HepG2 (cell line): ENCODE results near the gene SRF. TPM values are rescaled to one million over a fixed set of nuclear protein-coding genes. Genes with fewer than 3 reads are reported as not detected.

Experiments
- CBFB ChIP-seq: sonication (generic); formaldehyde crosslinking; IDR thresholded peaks from 2 replicates; pipeline ENCODE4 v1.4.0; 2020; ENCODE audit warnings: missing genetic modification reagents
- EHMT2 ChIP-seq: fragments of 200-600 bp; sonication (generic); IDR thresholded peaks from 2 replicates; pipeline ENCODE4 v1.7.0; 2017; ENCODE audit warnings: antibody characterized with exemption, low read depth, low read length, borderline replicate concordance
- KAT2B ChIP-seq: fragments of 150-350 bp; IDR thresholded peaks from 2 replicates; pipeline ENCODE4 v1.6.1; 2014; ENCODE audit warnings: low read depth, low read length, borderline replicate concordance
- KDM5A ChIP-seq: fragments of 200-600 bp; sonication (generic); IDR thresholded peaks from 2 replicates; pipeline ENCODE4 v1.7.0; 2018; ENCODE audit warnings: antibody characterized with exemption, mild to moderate bottlenecking, low read length, borderline replicate concordance
- MED13 ChIP-seq: sonication (generic); formaldehyde crosslinking; IDR thresholded peaks from 2 replicates; pipeline ENCODE4 v1.5.0; 2020; ENCODE audit warnings: missing genetic modification reagents
- MYC ChIP-seq: sonication (generic); formaldehyde crosslinking; IDR thresholded peaks from 2 replicates; pipeline ENCODE4 v1.9.0; 2021; ENCODE audit warnings: missing genetic modification reagents, borderline replicate concordance
- PAX8 ChIP-seq: sonication (generic); formaldehyde crosslinking; IDR thresholded peaks from 2 replicates; pipeline ENCODE4 v1.8.0; 2022; ENCODE audit warnings: mild to moderate bottlenecking, missing genetic modification reagents, borderline replicate concordance
- SNAI1 ChIP-seq: sonication (generic); formaldehyde crosslinking; IDR thresholded peaks from 2 replicates; pipeline ENCODE4 v1.5.0; 2020; ENCODE audit warnings: mild to moderate bottlenecking, missing genetic modification reagents, borderline replicate concordance
- SNRNP70 ChIP-seq: fragments of 200-400 bp; formaldehyde crosslinking; IDR thresholded peaks from 2 replicates; pipeline ENCODE4 v1.6.1; 2017; ENCODE audit warnings: mild to moderate bottlenecking, low read depth, low read length, moderate library complexity
- TARDBP ChIP-seq: sonication (generic); formaldehyde crosslinking; IDR thresholded peaks from 2 replicates; pipeline ENCODE4 v1.8.0; 2022; ENCODE audit warnings: mild to moderate bottlenecking, missing genetic modification reagents
- TOE1 ChIP-seq: sonication (generic); formaldehyde crosslinking; IDR thresholded peaks from 2 replicates; pipeline ENCODE4 v1.4.0; 2020; ENCODE audit warnings: mild to moderate bottlenecking, missing genetic modification reagents
- ZBTB25 ChIP-seq: IDR thresholded peaks from 2 replicates; pipeline ENCODE4 v1.6.1; 2018; ENCODE audit warnings: missing genetic modification reagents
- ZNF24 ChIP-seq: fragments of 450-650 bp; IDR thresholded peaks from 2 replicates; pipeline ENCODE4 v1.6.1; 2017; ENCODE audit warnings: antibody characterized with exemption, mild to moderate bottlenecking
- ZNF430 ChIP-seq: sonication (generic); formaldehyde crosslinking; IDR thresholded peaks from 2 replicates; pipeline ENCODE4 v1.9.0; 2021; ENCODE audit warnings: mild to moderate bottlenecking, missing genetic modification reagents
- ZNF503 ChIP-seq: sonication (generic); formaldehyde crosslinking; IDR thresholded peaks from 2 replicates; pipeline ENCODE4 v1.4.0; 2020; ENCODE audit warnings: missing genetic modification reagents
- ZNF724P ChIP-seq: sonication (generic); formaldehyde crosslinking; IDR thresholded peaks from 2 replicates; pipeline ENCODE4 v1.8.0; 2022; ENCODE audit warnings: missing genetic modification reagents, borderline replicate concordance
- ZNF747 ChIP-seq: sonication (generic); formaldehyde crosslinking; IDR thresholded peaks from 2 replicates; pipeline ENCODE4 v1.8.1; 2023; ENCODE audit warnings: missing genetic modification reagents, mild to moderate bottlenecking, borderline replicate concordance
- ZNF850 ChIP-seq: sonication (generic); formaldehyde crosslinking; conservative IDR thresholded peaks from 2 replicates; pipeline ENCODE4 v1.9.0; 2021; ENCODE audit warnings: mild to moderate bottlenecking, missing genetic modification reagents
- polyA plus RNA-seq, 8 experiments: library from polyadenylated mRNA; depleted of rRNA in 3 of 8; stranded (reverse) in 7 of 8; unstranded in 1 of 8; fragments of >200 nt; fragmentation: Illumina TruSeq in 4 of 8; extraction: Trizol in 4 of 8; gene quantifications; 2 replicates each; pipeline versions ENCODE4 v1.2.1 to v1.2.3, GENCODE V29; 2011 to 2016; ENCODE audit warnings: low read depth in 4 of 8, missing spikeins in 1 of 8, mixed read lengths in 1 of 8; ENCODE audit not compliant: insufficient read depth in 1 of 8
- total RNA-seq, 5 experiments: library from RNA; depleted of rRNA; stranded (reverse); fragments of >200 nt; fragmentation: Illumina TruSeq; extraction: Trizol; gene quantifications; 2 replicates each; pipeline ENCODE4 v1.2.3, GENCODE V29; 2016; ENCODE audit warnings: low read depth in 1 of 5
- TF ChIP-seq, protein P1 (sequence below): sonication (generic); formaldehyde crosslinking; IDR thresholded peaks from 2 replicates; pipeline ENCODE4 v1.5.0; 2020; ENCODE audit warnings: mild to moderate bottlenecking, missing genetic modification reagents, borderline replicate concordance
- TF ChIP-seq, protein P2 (sequence below): sonication (generic); formaldehyde crosslinking; IDR thresholded peaks from 2 replicates; pipeline ENCODE4 v1.5.0; 2020; ENCODE audit warnings: missing genetic modification reagents
- TF ChIP-seq, protein P3 (sequence below): IDR thresholded peaks from 2 replicates; pipeline ENCODE4 v1.6.1; 2016; ENCODE audit warnings: missing genetic modification reagents, missing compliant biosample characterization
- TF ChIP-seq, protein P4 (sequence below): sonication (generic); formaldehyde crosslinking; IDR thresholded peaks from 2 replicates; pipeline ENCODE4 v1.4.0; 2020; ENCODE audit warnings: mild to moderate bottlenecking, missing genetic modification reagents

The SRF gene
- total and polyA plus RNA-seq, 2 of the 13 experiments (the other 11 are each of a cell fraction or from before 2014, with no cell fraction given): 25.5 to 44.1 TPM

GRCh38 chr6:43181942-43182860, 11.1 kb downstream of the SRF start, which contains the start of gene CUL9 (continued):
- TF ChIP-seq, protein P1, sequence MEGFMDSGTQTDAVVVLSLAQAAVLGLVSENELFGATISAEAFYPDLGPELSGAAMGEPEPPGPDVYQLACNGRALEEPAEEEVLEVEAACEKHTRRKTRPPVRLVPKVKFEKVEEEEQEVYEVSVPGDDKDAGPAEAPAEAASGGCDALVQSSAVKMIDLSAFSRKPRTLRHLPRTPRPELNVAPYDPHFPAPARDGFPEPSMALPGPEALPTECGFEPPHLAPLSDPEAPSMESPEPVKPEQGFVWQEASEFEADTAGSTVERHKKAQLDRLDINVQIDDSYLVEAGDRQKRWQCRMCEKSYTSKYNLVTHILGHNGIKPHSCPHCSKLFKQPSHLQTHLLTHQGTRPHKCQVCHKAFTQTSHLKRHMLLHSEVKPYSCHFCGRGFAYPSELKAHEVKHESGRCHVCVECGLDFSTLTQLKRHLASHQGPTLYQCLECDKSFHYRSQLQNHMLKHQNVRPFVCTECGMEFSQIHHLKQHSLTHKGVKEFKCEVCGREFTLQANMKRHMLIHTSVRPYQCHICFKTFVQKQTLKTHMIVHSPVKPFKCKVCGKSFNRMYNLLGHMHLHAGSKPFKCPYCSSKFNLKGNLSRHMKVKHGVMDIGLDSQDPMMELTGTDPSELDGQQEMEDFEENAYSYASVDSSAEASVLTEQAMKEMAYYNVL (CRISPR knock-in tag): peak; percentile 79; the same call in 1 of the 2 replicates
- TF ChIP-seq KAT2B (no peak), TARDBP (CRISPR knock-in tag) (peak; percentile 96), SNRNP70 (no peak), CBFB (peak; percentile 93), ZNF850 (CRISPR knock-in tag) (no peak), MED13 (peak; percentile 76), TOE1 (CRISPR knock-in tag) (peak; percentile 29; the same call in 1 of the 2 replicates), ZBTB25 (CRISPR knock-in tag) (peak; percentile 73; the same call in 1 of the 2 replicates), EHMT2 (no peak), ZNF503 (CRISPR knock-in tag) (0 out of 2 replicates have a peak, but pooled peaks have one; percentile 31), PAX8 (CRISPR knock-in tag) (0 out of 2 replicates have a peak, but pooled peaks have one; percentile 90), SNAI1 (CRISPR knock-in tag) (no peak), ZNF24 (no peak), ZNF430 (CRISPR knock-in tag) (peak; percentile 93), ZNF724P (CRISPR knock-in tag) (peak; percentile 89; the same call in 1 of the 2 replicates), MYC (CRISPR knock-in tag) (peak; percentile 96), ZNF747 (CRISPR knock-in tag) (peak; percentile 56; the same call in 1 of the 2 replicates), KDM5A (no peak)
- TF ChIP-seq, protein P2, sequence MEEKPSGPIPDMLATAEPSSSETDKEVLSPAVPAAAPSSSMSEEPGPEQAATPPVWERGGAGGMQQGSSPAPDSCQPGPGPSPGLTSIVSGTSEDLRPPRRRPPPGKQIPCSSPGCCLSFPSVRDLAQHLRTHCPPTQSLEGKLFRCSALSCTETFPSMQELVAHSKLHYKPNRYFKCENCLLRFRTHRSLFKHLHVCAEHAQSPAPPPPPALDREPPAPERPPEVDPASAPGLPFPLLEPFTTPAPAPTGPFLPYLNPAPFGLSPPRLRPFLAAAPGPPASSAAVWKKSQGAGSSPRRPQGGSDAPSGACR (CRISPR knock-in tag): peak; percentile 75; the same call in 1 of the 2 replicates
- TF ChIP-seq, protein P3, sequence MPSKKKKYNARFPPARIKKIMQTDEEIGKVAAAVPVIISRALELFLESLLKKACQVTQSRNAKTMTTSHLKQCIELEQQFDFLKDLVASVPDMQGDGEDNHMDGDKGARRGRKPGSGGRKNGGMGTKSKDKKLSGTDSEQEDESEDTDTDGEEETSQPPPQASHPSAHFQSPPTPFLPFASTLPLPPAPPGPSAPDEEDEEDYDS (CRISPR knock-in tag): peak; percentile 67; the same call in 1 of the 2 replicates
- TF ChIP-seq, protein P4, sequence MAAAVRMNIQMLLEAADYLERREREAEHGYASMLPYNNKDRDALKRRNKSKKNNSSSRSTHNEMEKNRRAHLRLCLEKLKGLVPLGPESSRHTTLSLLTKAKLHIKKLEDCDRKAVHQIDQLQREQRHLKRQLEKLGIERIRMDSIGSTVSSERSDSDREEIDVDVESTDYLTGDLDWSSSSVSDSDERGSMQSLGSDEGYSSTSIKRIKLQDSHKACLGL (CRISPR knock-in tag): peak; percentile 91
